Stimulated activated CD4-positive, alpha-beta T cell treated with anti-CD3 and anti-CD28 coated beads, Interleukin-15, amount 100 ng/mL, for 48 hours (primary cell): ENCODE results near the gene SPRR4.
"Not testable (repeated sequence)": the region's sequence is repeated elsewhere in the genome, so short reads cannot be mapped to it uniquely, and the experiment has no call there.

ENCODE experiments used
- DNase-seq, 2 donors: peaks; one replicate each; pipeline ENCODE4 v3.0.0-alpha.2; 2020; ENCODE audit warnings: low read depth in 2 of 2

SPRR4 gene

DNA sequence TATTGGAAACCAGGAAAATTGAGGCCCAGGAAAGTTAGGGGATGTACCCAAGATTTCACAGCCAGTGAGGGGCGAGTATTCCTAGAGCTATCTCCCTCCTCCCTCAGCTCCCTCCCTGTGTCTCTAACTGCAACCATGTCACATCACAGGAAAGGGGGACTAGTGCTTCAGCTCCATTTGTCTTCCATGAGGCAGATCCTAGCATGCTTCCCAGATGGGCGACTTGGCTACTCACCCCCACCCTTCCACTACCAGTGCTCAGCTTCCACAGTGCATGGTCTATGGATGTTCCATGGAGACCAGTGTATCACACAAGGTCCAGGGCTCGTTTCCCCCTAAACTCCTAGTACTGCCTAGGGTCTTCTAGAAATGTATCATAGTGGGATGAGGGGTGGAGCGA, 4.6 kb upstream of the SPRR4 start:
- DNase-seq = no peak

GRCh38 chr1:152967201-152967600, 3.2 kb upstream of the SPRR4 start:
- no peak for DNase-seq

DNA sequence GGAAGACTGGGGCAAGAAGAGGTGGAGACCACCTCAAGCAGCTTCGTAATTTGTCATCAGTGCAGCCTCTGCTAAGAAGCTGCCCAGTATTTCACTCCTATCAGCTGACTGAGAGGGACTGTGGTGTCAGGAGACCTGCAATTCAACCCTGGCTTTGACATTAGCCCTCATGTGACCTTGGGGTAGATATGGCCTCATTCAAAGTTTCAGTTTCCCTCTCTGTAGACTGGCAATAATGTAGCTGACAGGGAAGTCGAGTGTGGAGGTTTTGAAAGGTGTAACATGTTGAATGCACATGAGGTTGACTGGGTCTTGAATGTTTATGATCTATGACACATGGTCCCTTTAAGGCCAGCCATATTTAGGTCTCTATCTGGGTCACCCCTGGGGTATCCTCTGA, 2.2 kb upstream of the SPRR4 start:
- no peak for DNase-seq

- no peak for DNase-seq
Observed at GRCh38 chr1:152969036-152969435, 1.4 kb upstream of the SPRR4 start.

DNA sequence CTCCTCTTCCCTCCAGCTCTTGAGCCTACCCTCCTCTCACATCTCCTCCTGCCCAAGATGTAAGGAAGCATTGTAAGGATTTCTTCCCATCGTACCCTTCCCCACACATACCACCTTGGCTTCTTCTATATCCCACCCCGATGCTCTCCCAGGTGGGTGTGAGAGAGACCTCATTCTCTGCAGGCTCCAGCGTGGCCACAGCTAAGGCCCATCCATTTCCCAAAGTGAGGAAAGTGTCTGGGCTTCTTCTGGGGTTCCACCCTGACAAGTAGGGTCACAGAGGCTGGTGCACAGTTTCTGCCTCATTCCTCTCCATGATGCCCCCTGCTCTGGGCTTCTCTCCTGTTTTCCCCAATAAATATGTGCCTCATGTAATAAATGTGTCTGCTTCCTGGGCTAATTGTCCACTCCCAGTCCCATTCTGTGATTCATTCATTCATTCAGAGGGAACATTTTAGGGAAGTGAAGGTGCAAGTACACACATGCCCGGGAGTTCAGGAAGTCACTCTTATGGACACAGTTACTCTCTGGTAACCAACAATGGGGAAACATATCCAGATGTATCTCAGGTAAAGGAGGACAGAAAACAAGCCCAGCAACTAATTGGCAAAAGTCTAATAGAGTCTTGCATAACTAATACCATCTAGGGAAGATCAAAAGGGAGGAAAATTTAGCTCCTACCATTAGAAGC, 1.9 kb downstream of the SPRR4 start:
- no peak for DNase-seq

DNA sequence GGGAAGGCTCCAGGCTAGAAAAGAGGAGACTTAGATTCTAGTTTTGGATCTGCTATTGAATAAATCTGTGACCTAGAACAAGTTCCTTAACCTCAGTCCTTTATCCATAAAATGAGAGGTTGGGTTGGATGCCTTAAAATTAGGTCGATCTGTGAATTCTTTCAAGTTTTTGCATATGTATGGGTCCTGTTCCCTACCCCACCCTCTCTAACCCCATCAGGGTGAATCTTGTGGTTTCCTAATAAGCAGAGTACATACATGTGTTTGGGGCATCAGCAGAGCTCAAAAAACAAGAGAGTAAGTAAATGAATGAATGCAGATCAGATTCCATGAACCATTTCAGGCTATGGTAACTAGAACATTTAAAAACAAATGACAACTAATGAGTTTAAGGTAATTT, 6.2 kb downstream of the SPRR4 start:
- no peak for DNase-seq

GRCh38 chr1:152977614-152978013, 7.2 kb downstream of the SPRR4 start:
- no peak for DNase-seq

DNA sequence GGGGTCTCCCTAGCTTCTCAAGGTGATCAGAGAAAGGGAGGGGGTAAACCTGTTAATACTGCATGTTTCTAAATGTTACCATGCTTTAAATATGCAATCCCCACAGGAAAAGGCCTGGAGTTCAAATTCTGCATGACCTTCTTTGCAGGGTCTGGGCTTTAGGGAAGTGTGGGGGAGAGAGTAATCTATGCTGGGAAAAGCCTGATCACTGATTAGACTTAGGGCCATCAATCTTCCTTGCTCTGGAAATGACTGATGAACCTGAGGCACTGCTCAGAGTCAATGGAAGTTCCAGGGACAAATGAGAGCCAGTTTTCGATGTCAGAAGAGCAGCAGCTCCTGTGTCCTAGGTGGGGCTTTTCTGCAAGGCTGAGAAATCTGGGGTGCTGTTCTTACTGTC, 10.2 kb downstream of the SPRR4 start:
- no peak for DNase-seq

GRCh38 chr1:152981146-152981871, 10.9 kb downstream of the SPRR4 start:
- DNase-seq = no peak

GRCh38 chr1:152982076-152982475, 11.6 kb downstream of the SPRR4 start:
- DNase-seq = no peak

GRCh38 chr1:152983234-152983633, 12.8 kb downstream of the SPRR4 start:
- DNase-seq = no peak

GRCh38 chr1:152983743-152984142, 13.3 kb downstream of the SPRR4 start, which contains the start of gene SPRR1A:
TSS of gene SPRR1A (plus strand) at chr1:152984081. CDS start at chr1:152985231, 1,150 bp downstream.
- DNase-seq = no peak

DNA sequence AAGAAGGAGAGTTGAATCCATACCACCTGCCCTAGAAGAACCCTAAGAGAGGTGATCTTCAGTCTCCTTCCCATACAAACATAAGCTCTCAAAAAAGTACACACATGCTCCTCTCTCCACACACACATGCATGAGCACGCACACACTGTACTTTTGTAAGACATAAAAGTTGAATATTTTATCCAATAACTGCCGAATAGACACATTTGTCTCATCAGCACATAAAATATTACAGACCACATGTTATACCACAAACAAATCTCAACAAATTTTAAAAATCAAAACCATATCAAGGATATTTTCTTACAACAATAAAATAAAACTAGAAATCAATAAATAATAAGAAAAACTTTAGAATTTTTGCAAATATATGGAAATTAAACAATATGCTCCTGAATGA, 16.1 kb downstream of the SPRR4 start:
- no peak for DNase-seq

DNA sequence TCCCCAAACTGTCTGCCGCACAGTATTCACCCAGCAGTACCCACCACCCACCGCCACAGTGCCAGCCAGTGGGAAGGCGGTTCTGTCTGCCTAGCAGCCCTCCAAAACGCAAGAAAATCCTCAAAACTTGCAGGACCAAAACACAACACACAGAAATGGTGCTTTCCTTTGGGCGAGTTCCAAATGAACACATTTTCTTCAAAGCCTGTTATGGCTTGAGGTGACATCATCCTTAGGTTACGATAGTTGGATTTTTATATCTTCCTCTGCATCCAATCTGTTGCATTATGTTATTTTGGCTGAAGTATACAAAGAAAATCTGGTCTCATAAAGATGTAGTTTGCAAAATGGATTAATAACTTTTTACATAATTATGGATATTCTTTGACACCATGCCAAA, 22.7 kb downstream of the SPRR4 start:
- DNase-seq = no peak

- DNase-seq = no peak
Observed at GRCh38 chr1:152995842-152996241, 25.4 kb downstream of the SPRR4 start.

- no peak for DNase-seq
Observed at GRCh38 chr1:152996633-152997400, 26.4 kb downstream of the SPRR4 start.

- DNase-seq = no peak
Observed at GRCh38 chr1:152997901-152998300, 27.5 kb downstream of the SPRR4 start.

DNA sequence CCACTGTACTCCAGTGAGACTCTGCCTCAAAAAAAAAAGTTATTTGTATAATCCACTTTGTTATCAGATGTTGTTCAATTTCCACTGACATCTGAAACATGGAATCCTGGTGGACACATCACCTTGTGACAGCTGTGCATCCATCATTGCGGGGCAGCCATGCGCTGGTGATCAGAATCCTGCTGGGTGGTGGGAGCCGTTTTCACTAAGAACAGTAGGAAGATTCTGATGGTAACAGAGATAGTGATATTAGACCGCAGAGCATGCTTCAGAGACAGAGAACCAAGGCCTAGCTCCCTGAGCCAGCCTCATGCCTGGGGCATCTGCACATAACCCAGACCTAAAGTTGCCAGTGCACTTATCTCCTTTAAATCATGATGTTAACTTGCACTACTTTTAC, 28.0 kb downstream of the SPRR4 start:
- no peak for DNase-seq

DNA sequence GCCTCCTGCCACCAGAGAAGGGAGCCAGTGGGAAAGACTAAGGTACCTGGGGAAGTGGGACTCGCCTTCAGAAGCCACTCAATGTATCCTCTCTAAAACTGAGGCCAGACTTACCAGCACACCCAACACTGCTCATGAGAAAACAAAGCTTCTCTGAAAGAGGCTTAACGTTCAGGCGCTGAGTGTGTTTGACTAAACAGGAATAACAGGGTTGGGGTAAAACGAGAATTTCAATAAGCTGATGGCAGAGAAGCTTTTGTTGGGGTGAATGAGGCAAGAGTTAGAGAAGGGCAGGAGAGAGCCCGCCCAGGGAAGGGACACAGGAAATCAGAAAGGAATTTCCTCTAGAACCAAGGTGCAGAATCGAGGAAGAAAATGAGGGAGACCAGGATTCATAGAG, 29.4 kb downstream of the SPRR4 start:
- DNase-seq = no peak

- DNase-seq = no peak
Observed at GRCh38 chr1:153000294-153000693, 29.8 kb downstream of the SPRR4 start.

DNA sequence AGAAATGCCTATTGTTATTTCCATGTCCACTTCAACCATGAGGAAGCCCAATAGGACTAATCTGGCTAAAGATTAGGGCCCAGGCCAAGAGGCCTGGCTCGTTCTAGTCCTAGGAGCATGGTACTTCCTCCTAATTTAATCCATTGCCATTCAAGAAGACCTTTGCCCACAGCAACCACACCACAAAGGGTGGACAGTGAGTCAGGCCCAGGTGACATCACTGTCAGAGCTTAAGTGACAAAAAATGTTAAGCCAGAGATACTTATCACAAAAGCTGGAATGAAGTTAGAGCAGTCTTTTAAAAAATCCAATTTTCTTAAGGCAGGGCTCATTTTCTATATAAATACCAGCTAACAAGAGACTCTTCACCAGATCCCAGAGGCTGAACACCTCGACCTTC, 30.9 kb downstream of the SPRR4 start, which contains the start of gene SPRR3:
TSS of gene SPRR3 (plus strand) at position 368 of the 400 bp plus-strand sequence. CDS start 1,272 bp downstream, outside the sequence.
- DNase-seq = no peak

GRCh38 chr1:153011235-153011758, 40.8 kb downstream of the SPRR4 start:
- DNase-seq = not testable (repeated sequence)
